Hepatocyte (in vitro differentiated cells): ENCODE results near the gene RBM18.

Experiments
- EZH2 ChIP-seq: fragments of 200-600 bp; sonication (generic); IDR thresholded peaks from 2 replicates; pipeline ENCODE4 v1.6.1; 2016; ENCODE audit warnings: antibody characterized with exemption, mild to moderate bottlenecking, borderline replicate concordance
- EZH2phosphoT487 ChIP-seq: fragments of 200-600 bp; sonication (generic); IDR thresholded peaks from one replicate; pipeline ENCODE4 v1.6.1; 2018; ENCODE audit warnings: antibody characterized with exemption, mild to moderate bottlenecking, low read depth, moderate library complexity; ENCODE audit not compliant: unreplicated experiment, severe bottlenecking
- TF ChIP-seq, protein P1 (sequence below): fragments of 200-600 bp; sonication (generic); IDR thresholded peaks from 2 replicates; pipeline ENCODE4 v1.5.1; 2016; ENCODE audit warnings: antibody characterized with exemption, mild to moderate bottlenecking; ENCODE audit not compliant: poor library complexity

DNA sequence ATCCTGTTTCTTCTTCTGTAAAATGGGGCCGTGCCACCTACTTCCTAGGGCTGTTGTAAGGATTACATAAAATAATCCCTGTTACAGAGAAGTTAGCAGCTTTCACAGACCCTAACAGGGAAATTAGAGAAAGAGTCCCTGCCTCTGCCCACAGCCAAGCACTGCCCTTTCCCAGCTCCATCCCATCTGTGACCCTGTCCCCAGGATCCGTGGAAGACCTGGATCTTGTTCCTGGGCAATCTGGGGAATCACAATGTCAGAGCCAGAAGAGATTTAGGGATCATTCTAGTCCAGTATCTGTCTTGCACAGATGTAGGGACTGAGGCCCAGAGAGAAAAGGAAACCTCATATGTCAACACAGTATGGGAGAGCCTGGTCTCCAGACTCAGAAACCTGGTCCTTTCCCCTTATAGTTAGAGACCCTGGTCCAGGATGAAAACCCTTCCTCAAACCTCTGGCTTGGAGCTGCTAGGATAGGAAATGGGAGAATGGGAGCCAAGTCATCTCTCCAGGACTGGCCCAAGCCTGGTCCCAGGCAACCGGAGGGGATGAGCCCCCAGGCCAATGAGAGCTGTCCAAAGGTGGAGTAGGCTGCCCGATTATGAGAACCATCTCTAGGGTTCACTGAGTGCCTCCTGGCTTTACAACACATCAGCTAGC, 48.4 kb downstream of the RBM18 start:
- TF ChIP-seq, protein P1, sequence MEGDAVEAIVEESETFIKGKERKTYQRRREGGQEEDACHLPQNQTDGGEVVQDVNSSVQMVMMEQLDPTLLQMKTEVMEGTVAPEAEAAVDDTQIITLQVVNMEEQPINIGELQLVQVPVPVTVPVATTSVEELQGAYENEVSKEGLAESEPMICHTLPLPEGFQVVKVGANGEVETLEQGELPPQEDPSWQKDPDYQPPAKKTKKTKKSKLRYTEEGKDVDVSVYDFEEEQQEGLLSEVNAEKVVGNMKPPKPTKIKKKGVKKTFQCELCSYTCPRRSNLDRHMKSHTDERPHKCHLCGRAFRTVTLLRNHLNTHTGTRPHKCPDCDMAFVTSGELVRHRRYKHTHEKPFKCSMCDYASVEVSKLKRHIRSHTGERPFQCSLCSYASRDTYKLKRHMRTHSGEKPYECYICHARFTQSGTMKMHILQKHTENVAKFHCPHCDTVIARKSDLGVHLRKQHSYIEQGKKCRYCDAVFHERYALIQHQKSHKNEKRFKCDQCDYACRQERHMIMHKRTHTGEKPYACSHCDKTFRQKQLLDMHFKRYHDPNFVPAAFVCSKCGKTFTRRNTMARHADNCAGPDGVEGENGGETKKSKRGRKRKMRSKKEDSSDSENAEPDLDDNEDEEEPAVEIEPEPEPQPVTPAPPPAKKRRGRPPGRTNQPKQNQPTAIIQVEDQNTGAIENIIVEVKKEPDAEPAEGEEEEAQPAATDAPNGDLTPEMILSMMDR = no peak
- TF ChIP-seq EZH2 (no peak), EZH2phosphoT487 (no peak)
